Natural killer cell (primary cell): ENCODE results near the gene PKP3. TPM values are rescaled to one million over a fixed set of nuclear protein-coding genes. Genes with fewer than 3 reads are reported as not detected.
"Not testable (repeated sequence)": the region's sequence is repeated elsewhere in the genome, so short reads cannot be mapped to it uniquely, and the experiment has no call there.

ENCODE experiments used
- ATAC-seq, 3 donors: fragments of 150-1000 bp in 2 of 3; fragments of 200-7000 bp in 1 of 3; cut with Tn5 transposase; 1 replicate in 1 of 3; 2 replicates in 2 of 3; pipeline ENCODE4 v1.10.0; 2021; ENCODE audit warnings: mild to moderate bottlenecking in 2 of 3, moderate library complexity in 2 of 3
- DNase-seq, 2 donors: peaks; one replicate each; pipeline versions ENCODE4 v3.0.0 to v3.0.0-alpha.2; 2013 to 2021; ENCODE audit warnings: mixed read lengths in 1 of 2
- H3K27ac ChIP-seq: one replicate; pipeline ENCODE4 v1.5.1; 2013; ENCODE audit warnings: mild to moderate bottlenecking, low read length
- H3K27me3 ChIP-seq: one replicate; pipeline ENCODE4 v1.6.1; 2013; ENCODE audit warnings: low read length; ENCODE audit not compliant: control insufficient read depth, insufficient read depth
- H3K36me3 ChIP-seq: one replicate; pipeline ENCODE4 v1.6.1; 2013; ENCODE audit warnings: low read length; ENCODE audit not compliant: control insufficient read depth, insufficient read depth
- H3K4me1 ChIP-seq: one replicate; pipeline ENCODE4 v1.6.1; 2013; ENCODE audit warnings: low read length; ENCODE audit not compliant: control insufficient read depth, insufficient read depth
- H3K4me3 ChIP-seq: one replicate; pipeline ENCODE4 v1.5.1; 2013; ENCODE audit warnings: low read length
- H3K9me3 ChIP-seq: one replicate; pipeline ENCODE4 v1.6.1; 2013; ENCODE audit warnings: low read length; ENCODE audit not compliant: control insufficient read depth, insufficient read depth
- H3K27ac Mint-ChIP-seq, 2 donors: one replicate each; pipeline ENCODE4 v1.8.0; 2022; ENCODE audit warnings: mild to moderate bottlenecking in 2 of 2, mixed read lengths in 2 of 2, moderate library complexity in 1 of 2
- H3K27me3 Mint-ChIP-seq, 2 donors: one replicate each; pipeline ENCODE4 v1.8.0; 2022; ENCODE audit warnings: low read depth in 2 of 2, mixed read lengths in 2 of 2
- H3K36me3 Mint-ChIP-seq: one replicate; pipeline ENCODE4 v1.8.0; 2022; ENCODE audit warnings: mixed read lengths
- H3K4me1 Mint-ChIP-seq, 2 donors: one replicate each; pipeline ENCODE4 v1.8.0; 2022; ENCODE audit warnings: mixed read lengths in 2 of 2
- H3K4me3 Mint-ChIP-seq: one replicate; pipeline ENCODE4 v1.8.0; 2022; ENCODE audit warnings: mild to moderate bottlenecking, moderate library complexity, mixed read lengths
- H3K9me3 Mint-ChIP-seq, 2 donors: one replicate each; pipeline ENCODE4 v1.8.0; 2022; ENCODE audit warnings: mixed read lengths in 2 of 2
- CTCF ChIP-seq: fragments of 200-600 bp; IDR thresholded peaks from one replicate; pipeline ENCODE4 v1.8.0; 2022; ENCODE audit warnings: antibody characterized with exemption
- WGBS: methylation state at CpG from one replicate; pipeline ENCODE4 v1.1.7; 2013; ENCODE audit warnings: missing lambda C conversion rate; ENCODE audit not compliant: insufficient coverage; 5-methylcytosine and 5-hydroxymethylcytosine counted together
- intact Hi-C: fragments of 100-400 bp; cut with micrococcal nuclease; formaldehyde crosslinking; loops from one replicate; pipeline ENCODE4 v1.14.2; 2022
- total RNA-seq, 4 donors: library from RNA; stranded (reverse); fragments of 120-200 nt in 1 of 4; gene quantifications; one replicate each; pipeline versions ENCODE4 v1.2.3 to v1.2.4, GENCODE V29; 2013 to 2022

PKP3 gene
- total RNA-seq, 3 donors from 2014 or later (not counting 1 experiment from before 2014, with no cell fraction given): 0.29 to 0.56 TPM; not detected in 1

- DNase-seq: no peak
- intact Hi-C loops: no loop called here
- Mint-ChIP-seq H3K4me1 (no peaks in the 10 kb centered on the region), H3K9me3 (no peaks in the 10 kb centered on the region), H3K27me3 (no peaks in the 10 kb centered on the region), H3K36me3 (no peaks in the 10 kb centered on the region), H3K4me3 (no peak overlapping the region), H3K27ac (no peak overlapping the region)
- TF ChIP-seq CTCF: no peak
- Histone ChIP-seq H3K9me3 (no peaks in the 10 kb centered on the region), H3K4me1 (no peaks in the 10 kb centered on the region), H3K27me3 (no peaks in the 10 kb centered on the region), H3K4me3 (no peak overlapping the region), H3K36me3 (no peaks in the 10 kb centered on the region), H3K27ac (no peak overlapping the region)
- 94% methylated on average over 20 of the region's 20 CpGs for WGBS
- no peak for ATAC-seq
Observed at GRCh38 chr11:432501-433100, 38.6 kb downstream of the PKP3 start.

- WGBS: 94% methylated on average over 17 of the region's 17 CpGs
- intact Hi-C loops: no loop called here
Observed at GRCh38 chr11:433111-433510, 39.1 kb downstream of the PKP3 start.

GRCh38 chr11:433641-434040, 39.6 kb downstream of the PKP3 start:
- H3K36me3 ChIP-seq: no peaks in the 10 kb centered on the region
- Mint-ChIP-seq H3K4me3 (no peak overlapping the region), H3K27ac (no peak overlapping the region), H3K36me3 (no peaks in the 10 kb centered on the region), H3K9me3 (no peaks in the 10 kb centered on the region), H3K4me1 (peaks cover 1 to 3% of the 10 kb centered on the region in 2 donors), H3K27me3 (no peaks in the 10 kb centered on the region)
- H3K27ac ChIP-seq: no peak overlapping the region
- H3K9me3 ChIP-seq: no peaks in the 10 kb centered on the region
- no peaks in the 10 kb centered on the region for H3K27me3 ChIP-seq
- DNase-seq (no peak), ATAC-seq (no peak)
- H3K4me1 ChIP-seq: peaks cover 5% of the 10 kb centered on the region
- intact Hi-C loops: no loop called here
- no peak overlapping the region for H3K4me3 ChIP-seq
- 94% methylated on average over 20 of the region's 20 CpGs for WGBS
- no peak for TF ChIP-seq CTCF

More at GRCh38 chr11:433111-433510, 39.1 kb downstream of the PKP3 start:
- no peak overlapping the region for H3K27ac ChIP-seq
- DNase-seq (no peak), ATAC-seq (no peak)
- no peaks in the 10 kb centered on the region for H3K9me3 Mint-ChIP-seq
- H3K4me3 ChIP-seq: no peak overlapping the region
- H3K9me3 ChIP-seq: no peaks in the 10 kb centered on the region
- H3K36me3 Mint-ChIP-seq: no peaks in the 10 kb centered on the region
- H3K4me1 Mint-ChIP-seq: no peaks in the 10 kb centered on the region
- H3K27me3 ChIP-seq: no peaks in the 10 kb centered on the region
- TF ChIP-seq CTCF: no peak
- H3K4me3 Mint-ChIP-seq: no peak overlapping the region
- no peak overlapping the region for H3K27ac Mint-ChIP-seq
- H3K27me3 Mint-ChIP-seq: no peaks in the 10 kb centered on the region
- H3K36me3 ChIP-seq: no peaks in the 10 kb centered on the region
- no peaks in the 10 kb centered on the region for H3K4me1 ChIP-seq

- Histone ChIP-seq H3K4me3 (no peak overlapping the region), H3K27ac (no peak overlapping the region), H3K36me3 (no peaks in the 10 kb centered on the region), H3K27me3 (no peaks in the 10 kb centered on the region), H3K9me3 (no peaks in the 10 kb centered on the region), H3K4me1 (peaks cover 13% of the 10 kb centered on the region)
- Mint-ChIP-seq H3K4me3 (no peak overlapping the region), H3K9me3 (no peaks in the 10 kb centered on the region), H3K36me3 (no peaks in the 10 kb centered on the region), H3K4me1 (peaks cover 5 to 7% of the 10 kb centered on the region in 2 donors), H3K27ac (no peak overlapping the region), H3K27me3 (no peaks in the 10 kb centered on the region)
- intact Hi-C loops: no loop called here
- no peak for ATAC-seq
- TF ChIP-seq CTCF: no peak
- DNase-seq: no peak
- 96% methylated on average over 16 of the region's 16 CpGs for WGBS
Observed at GRCh38 chr11:434496-434895, 40.5 kb downstream of the PKP3 start.

GRCh38 chr11:434999-435740, 41.2 kb downstream of the PKP3 start:
- H3K36me3 ChIP-seq, DNase-seq, H3K36me3 Mint-ChIP-seq, H3K4me3 ChIP-seq, intact Hi-C loops, H3K27me3 ChIP-seq, H3K27ac Mint-ChIP-seq, H3K9me3 ChIP-seq, H3K4me1 Mint-ChIP-seq, H3K9me3 Mint-ChIP-seq, H3K27me3 Mint-ChIP-seq, H3K4me3 Mint-ChIP-seq, H3K27ac ChIP-seq: not testable (repeated sequence)
- peaks cover 20% of the 10 kb centered on the region for H3K4me1 ChIP-seq
- no CpG with 5 or more reads among the region's 1 CpG for WGBS
- ATAC-seq: peak in 1 of 3 donors; percentile 43
